CD4-positive, alpha-beta T cell treated with Interleukin-10 for 1 hour (primary cell): ENCODE measurements around the gene KRT9.
"Not testable (repeated sequence)": the region's sequence is repeated elsewhere in the genome, so short reads cannot be mapped to it uniquely, and the experiment has no call there.

Experiments used
- DNase-seq: peaks from one replicate; pipeline ENCODE4 v3.0.0-alpha.2; 2020

KRT9 gene

GRCh38 chr17:41576740-41577139, 4.9 kb upstream of the KRT9 start:
- DNase-seq: not testable (repeated sequence)

- no peak for DNase-seq
Observed at GRCh38 chr17:41575336-41575735, 3.5 kb upstream of the KRT9 start.

GRCh38 chr17:41567317-41567716, 4.5 kb downstream of the KRT9 start:
- peak; percentile 8 for DNase-seq

GRCh38 chr17:41565338-41565737, 6.5 kb downstream of the KRT9 start:
- no peak for DNase-seq

DNA sequence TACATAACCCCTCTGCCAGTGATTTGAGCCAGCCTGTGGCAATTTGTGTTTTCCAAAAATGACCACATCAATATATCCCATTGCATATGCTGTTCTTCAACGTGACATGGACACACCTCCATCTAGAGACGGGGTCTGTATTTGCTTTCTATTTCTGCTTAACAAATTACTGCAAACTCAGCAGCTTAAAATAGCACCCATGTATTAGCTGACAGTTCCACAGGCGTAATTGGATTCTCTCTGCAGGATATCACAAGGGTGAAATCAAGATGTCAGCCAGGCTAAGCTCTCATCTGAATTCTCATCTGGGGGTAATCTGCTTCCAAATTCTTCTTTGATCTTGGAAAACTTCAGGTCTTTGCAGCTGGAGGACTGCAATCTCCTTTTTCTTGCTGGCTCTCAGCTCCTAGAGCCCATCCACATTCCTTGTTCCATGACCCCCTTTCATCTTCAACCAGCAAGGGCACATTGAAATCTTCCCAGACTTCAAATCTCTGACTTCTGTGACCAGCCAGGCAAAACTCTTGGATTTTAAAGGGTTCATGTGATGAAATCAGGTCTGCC, 8.2 kb downstream of the KRT9 start:
- DNase-seq: no peak

DNA sequence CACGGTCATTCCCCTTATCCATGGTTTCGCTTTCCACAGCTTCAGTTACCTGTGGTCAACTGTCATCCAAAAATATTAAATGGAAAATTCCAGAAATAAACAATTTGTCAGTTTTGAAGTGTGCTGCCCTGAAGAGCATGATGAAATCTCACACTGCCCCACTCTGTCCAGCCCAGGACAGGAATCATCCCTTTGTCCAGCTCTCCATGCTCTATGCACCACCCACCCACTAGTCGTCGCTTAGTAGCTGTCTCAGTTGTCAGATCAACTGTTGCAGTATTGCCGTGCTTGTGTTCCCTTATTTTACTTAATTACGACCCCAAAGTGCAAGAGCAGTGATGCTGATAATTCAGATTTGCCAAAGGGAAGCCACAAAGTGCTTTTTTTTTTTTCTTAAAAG, 10.3 kb downstream of the KRT9 start:
- DNase-seq: no peak

- no peak for DNase-seq
Observed at GRCh38 chr17:41559548-41559947, 12.3 kb downstream of the KRT9 start.

DNA sequence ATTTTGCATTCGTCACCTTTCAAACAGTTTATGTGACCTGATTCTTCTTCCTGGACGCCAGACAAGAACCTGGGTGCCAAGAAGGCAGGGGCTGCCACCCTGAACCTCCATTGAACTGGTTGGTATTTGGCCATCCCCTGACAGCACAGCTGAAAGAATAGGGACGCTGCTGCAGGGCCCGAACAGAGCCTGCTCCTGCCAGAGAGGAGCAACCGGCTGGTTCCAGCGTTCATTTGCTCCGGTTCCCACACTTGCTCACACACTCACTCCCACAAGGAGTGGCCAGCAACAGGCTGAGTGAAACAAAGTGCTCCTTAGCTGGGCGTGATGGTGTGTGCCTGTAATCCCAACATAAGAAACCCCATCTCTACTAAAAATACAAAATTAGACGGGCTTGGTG, 14.9 kb downstream of the KRT9 start:
- DNase-seq: no peak

DNA sequence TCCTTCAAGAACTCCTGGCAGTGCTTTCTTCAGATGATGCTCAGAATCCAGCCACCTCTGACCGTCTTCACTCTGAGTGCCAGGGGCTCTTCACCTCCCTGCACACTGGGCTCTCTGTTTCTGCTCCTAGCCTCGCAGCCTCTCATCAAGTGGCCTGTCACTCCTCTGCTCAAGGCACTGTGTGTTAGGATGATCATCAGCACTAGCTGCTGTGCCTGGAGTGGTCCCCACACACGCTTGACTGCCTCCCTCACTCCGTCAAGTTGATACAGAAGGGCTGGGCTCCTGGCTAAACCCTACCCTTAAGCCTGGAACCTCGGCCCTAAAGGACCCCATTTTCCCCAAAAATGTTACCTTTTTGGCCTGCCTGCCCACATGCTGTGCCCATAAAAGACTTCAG, 15.6 kb downstream of the KRT9 start:
- DNase-seq: no peak

- DNase-seq: no peak
Observed at GRCh38 chr17:41555105-41555887, 16.6 kb downstream of the KRT9 start.

DNA sequence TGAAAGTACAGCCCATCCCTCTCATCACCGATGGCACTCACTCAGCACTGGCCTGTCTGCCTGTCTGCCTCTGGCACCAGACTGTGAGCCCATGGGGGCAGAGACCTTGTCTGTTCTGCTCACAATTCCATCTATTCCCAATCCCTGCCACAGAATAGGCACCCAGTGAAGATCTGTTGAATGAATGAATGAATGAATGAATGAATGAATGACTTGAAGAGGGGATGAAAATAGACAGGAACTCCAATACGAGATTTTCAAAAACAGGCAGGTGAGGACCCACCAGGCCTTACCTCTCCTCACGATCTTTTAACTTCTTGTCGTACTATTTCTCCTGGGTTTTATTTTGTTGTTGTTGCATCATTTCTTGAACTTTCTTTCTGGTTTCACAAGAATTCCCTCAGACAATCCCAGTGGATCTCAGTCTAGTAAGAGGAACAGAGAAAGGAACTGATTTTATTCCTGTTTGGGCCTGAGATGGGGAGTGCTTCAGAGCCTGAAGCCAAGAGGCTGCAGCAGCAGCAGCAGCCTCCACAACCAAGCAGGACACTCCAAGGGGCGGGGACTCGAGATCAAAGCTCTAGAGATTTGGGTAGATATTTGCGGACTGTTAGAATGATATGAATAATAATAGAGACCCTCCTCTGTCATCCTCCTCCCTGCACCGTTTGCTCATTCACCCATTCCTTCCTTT, 17.7 kb downstream of the KRT9 start:
- no peak for DNase-seq

- DNase-seq: no peak
Observed at GRCh38 chr17:41553176-41553575, 18.7 kb downstream of the KRT9 start.

DNA sequence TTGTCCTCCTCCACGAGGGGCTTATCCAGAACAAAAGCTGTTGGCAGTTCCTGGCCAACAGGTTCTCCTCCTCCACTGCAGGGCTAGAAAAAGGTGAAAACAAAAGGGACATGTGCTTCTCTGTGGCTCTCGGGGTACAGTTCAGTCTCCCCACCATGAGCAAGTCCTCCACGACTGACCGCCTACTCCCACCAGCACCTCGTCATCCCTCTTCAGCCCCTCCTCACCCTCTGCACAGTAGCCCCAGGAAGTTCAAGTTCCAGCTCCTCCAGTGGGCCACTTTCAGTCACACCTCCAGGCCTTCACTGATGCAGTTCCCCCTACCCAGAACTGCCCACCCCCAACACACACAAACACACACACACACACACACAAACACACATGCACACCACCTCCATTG, 19.4 kb downstream of the KRT9 start:
- DNase-seq: no peak

DNA sequence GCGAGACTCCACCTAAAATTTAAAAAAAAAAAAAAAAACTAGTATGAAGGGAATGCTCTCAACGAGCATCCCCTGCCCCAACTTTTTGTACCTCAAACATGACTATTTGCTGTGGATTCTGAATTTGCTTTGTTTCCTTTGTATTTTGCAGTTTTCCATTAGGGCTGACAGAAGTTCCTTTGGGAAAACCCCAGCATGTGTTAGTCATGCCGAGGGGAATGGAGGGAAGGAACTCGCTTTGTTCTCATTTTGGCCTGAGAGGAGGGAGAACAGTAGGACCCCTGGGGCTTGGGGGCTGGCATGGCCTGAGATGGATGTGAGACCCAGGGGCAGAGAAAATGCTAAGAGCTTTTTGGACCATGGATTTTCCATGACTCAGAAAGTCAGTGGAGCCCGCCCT, 20.5 kb downstream of the KRT9 start:
- no peak for DNase-seq

DNA sequence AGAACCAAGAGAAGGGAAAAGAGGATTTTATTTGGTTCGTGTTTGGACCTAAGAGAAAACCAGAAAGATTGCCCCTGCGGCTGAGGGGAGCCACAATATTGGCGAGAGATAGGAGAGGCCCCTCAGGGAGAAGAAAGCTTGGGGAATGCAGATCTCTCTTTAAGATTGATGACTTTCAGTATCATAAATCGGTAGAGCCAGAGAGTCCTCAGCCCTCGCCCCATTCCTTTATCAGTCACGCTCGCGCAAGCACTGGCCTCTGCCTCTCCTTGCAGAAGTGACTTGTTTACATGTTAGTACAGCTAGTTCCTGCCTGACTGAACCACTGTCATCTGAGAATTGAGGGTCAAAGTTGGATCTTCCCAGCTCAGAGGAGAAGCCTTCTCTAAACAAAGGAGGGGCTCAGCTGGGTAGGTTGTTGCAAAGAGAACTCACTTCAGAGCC, 22.2 kb downstream of the KRT9 start:
- DNase-seq: no peak

GRCh38 chr17:41548844-41549595, 22.8 kb downstream of the KRT9 start:
- DNase-seq: peak; percentile 85

DNA sequence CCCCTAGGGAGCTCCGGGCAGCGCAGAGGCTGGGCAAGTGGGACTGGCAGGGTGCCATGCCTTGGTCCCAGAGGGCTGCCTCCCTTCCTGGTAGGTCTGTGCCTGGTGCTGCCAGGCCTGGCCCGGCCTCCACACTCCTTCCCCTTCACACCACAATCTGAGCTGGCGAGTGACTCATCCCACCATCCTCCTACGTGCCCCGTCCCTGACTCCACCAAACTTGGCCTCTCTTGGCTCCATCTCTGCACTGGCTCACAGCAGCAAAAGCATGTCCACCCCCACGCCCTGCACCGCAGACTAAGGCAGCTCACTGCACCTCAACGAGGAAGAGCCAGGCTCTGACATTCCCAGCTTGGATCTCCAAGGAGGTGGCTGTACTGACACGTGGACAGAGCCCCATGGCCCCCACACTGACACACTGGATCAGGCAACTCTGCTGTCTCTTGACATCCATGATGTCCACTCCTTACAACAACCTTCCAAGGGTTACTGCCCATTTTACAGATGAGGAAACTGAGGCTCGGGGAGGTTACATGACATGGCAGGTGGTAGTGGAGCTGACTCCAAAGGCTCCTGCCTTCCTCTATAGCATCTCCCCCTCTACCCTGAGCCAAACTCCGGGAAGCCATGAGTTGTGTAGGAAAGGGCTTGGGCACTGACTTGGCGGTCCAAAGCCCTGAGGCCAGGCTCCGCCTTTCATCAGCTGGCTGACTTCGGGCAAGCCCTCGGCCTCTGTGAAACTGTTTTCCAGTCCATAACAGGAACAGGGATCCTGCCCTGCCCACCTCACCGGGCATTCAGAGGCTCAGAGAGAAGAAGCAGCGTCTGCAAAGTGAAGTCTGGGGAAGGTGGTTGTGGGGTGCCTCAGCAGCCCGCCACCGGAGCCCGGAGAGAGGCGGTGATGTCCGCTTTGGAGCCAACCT, 23.7 kb downstream of the KRT9 start:
- DNase-seq: no peak

- DNase-seq: no peak
Observed at GRCh38 chr17:41547378-41547841, 24.4 kb downstream of the KRT9 start.

DNA sequence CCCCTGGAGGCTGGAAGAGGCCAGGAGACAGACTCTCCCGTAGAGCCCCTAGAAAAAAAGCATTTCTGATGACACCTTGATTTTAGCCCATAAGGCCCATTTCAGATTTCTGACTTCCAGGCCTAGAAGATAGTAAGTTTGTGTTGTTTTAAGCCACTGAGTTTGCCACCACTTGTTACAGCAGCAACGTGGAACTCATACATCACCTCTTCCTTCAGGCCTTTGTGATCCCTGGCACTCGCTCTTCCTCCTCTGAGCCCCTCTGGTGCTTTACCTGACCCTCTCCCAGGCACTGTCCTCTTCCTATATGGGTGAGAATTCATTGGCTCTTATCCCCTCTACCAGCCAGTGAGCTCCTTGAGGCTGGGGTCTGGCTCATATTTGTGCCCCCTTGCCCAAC, 25.0 kb downstream of the KRT9 start:
- DNase-seq: no peak

DNA sequence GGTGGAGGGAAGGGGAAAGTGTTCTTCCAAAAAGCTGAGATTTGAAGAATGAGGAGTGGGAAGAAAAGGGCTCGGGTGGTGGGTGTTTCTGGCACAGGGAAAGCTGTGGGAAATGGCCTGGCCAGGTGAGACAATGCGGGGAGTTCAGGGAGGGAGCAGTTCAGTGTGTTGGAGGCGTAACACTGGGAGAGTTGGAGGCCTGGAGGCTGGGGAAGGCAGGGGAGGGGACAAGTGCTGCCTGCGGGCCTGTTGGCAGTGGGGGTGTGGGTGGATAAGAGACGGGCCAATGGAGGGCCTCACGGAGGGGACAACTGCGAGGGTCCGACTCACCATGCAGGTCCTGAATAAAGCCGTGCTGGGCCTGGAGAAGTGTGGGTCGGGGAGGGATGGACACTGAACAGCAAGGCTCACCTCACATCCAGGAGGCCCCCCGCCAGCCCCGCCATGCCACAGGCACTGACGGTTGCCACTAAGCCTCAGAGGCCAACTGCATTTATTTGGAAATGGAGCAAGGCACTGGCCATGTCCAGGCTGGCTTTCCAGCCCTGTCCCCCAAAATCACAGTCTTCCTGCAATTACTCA, 25.9 kb downstream of the KRT9 start:
- no peak for DNase-seq

DNA sequence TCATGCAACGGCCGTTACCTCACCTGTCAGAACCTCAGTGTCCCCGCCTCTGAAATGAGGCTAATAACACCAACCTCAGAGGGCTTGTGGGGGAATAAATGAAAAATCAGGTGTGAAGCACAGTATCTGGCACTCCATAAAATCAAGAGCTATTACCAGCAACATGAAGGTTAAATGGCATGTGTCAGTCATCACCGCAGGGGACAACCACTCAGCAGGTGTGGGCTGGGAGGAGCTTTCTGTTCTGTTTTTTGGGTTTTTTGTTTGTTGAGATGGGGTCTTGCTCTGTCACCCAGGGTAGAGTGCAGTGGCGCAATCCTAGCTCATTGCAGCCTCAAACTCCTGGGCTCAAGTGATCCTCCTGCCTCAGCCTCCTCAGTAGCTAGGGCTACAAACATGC, 26.9 kb downstream of the KRT9 start:
- no peak for DNase-seq

- no peak for DNase-seq
Observed at GRCh38 chr17:41544491-41544892, 27.4 kb downstream of the KRT9 start.
